Activated naive CD4-positive, alpha-beta T cell treated with Interleukin-2 at 50 U/mL for 16 hours (primary cell): ENCODE measurements around the gene LOXL4.

ENCODE experiments used
- DNase-seq: peaks from one replicate; pipeline ENCODE4 v3.0.0-alpha.2; 2020

LOXL4 gene

DNA sequence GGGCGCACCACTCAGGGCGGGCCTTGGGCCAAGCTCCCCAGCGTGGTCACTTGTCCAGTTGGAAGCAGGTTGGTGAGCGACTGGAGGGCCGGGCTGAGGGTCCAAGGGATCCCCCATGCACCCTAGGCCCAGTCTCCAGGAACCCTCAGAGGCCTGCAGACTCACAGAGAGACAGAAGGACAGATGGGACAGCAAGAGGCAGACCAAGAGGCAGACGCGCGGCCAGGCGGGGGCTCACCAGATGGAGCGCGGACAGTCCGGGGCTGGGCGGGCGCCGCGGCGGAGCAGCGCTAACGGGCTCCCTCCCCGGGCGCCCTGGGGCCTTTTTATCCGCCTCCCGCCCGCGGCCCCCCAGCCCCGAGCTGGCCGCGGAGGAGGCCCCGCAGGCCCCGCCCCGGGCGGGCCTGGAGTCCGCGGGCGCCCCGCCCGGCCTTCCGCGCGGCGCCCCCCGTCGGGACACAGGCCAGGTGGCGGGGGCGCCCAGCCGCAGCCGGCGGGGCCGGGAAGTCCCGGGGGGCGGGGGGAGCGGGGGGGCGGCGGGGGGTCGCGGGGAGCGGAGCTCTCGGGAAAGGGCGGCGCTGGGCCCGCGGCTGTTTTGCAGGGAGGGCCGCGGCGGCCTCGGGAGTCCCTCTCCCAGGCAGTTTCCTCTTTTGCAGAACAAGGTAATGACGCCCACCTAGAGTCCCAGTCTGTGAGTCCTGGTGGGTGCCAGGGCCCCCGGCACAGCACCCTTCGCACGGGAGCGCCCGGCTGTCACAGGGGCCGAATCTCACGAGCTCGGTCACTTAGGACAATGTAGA, at the start of gene LOXL4:
TSS of gene LOXL4 (minus strand) at position 301 of the 800 bp plus-strand sequence. CDS start 5,175 bp downstream, outside the sequence.
- DNase-seq = no peak

DNA sequence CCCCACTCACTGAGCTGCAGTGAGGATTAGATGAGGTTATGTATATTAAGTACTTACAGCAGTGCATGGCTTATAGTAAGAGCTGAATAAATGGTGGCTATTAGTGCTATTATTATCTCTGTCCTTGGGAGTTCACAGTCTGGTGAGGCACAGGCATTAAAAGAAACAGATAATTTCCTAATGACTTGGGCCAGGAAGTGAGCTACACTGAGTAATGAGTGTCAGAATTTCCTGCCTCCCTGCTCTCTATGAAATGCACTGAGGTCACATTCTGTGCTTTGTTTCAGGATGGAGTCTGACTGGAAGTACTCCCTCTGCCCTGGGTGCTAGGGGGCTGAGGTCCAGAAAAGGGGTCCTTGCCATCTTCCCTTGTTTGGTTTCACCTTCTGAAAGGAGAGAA, 48.7 kb upstream of the LOXL4 start:
- no peak for DNase-seq

DNA sequence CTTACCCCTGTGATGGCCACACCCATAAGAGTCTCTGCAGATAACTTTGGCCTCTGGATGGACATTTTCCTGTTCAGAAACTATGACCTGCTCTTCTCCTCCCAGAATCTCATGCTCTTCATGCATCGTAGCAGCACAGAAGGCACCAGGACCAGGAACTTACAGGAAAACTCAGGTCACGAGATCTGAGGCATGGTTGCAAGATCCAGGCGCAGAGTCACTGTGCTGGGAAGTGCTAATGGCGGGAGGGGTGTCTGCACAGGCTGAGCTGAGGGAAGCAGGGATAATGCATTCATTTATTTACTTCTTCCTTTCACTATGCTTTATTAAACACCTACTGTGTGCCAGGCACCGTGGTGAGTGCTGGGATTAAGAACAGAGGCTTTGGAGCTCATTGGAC, 48.2 kb upstream of the LOXL4 start:
- DNase-seq = no peak

DNA sequence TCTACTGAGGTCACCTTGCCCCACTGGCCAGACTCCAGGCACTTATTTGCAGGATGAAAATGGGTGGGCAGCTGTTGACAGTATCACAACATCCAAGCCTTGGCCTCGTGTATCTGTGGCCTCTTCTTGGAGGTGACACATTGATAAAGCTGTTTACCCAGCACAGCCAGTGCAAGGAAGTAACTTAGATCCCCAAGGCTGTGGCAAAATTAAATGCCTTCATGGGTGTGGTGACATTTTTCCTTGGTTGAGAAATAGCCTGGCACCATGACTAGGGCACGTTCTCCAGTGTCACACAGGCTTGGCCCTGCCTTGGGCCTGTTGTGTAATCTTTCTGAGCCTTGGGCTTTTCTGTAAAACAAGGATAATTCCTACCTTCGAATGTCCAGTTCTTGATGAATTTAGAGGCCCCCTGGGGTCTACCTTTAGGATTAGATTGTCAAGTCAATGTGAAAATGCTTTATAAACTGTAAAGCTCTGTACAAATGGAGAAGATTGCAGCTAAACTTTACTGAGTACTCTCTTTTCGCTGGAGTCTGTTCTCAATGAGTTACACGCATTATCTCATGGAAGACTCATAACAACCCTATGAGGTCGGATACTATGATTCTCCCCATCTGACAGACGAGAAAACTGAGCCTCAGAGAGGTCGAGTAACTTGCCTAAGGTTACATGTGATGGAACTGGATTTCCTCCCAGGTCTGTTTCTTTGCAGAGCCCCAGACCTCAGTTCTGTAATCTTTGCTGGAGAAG, 46.7 kb upstream of the LOXL4 start:
- DNase-seq = no peak

DNA sequence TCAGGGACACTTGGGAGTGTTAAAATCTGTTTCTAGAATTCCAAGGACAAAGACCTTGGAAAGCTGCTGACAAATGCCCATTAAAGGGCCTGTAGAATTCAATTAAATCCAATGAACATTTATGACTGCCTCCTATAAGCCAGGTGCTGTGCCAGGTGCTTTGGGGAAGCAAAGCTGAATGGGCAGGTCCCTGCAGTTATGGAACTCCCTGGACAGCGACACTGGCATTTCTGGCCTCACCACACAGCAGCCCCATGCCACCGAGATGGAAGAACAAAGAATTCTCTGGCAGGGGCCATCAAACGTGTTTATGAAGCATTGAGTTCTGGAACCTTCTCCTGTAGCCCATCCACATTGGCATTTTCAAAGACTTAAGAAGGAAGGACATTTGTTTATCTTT, 45.6 kb upstream of the LOXL4 start:
- DNase-seq = no peak

DNA sequence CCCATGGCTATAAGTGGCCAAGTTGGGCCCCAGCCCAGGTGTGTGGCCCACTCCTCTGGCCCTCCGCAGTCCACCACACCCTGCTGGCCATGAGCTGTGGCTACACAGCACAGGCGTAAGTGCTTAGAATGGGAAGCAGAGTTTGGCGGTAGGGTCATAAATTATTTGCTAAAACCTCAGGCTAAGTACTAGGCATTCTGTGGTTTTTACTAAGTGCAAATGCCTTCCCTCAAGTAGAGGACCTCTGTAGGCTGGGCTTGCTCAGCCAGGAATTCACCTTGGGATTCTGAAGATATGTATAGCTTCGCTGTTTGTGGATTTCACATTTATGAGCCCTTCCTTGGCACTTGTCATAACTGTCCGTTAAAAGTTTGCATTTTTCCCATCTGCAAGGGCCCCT, 44.8 kb upstream of the LOXL4 start:
- DNase-seq = no peak

DNA sequence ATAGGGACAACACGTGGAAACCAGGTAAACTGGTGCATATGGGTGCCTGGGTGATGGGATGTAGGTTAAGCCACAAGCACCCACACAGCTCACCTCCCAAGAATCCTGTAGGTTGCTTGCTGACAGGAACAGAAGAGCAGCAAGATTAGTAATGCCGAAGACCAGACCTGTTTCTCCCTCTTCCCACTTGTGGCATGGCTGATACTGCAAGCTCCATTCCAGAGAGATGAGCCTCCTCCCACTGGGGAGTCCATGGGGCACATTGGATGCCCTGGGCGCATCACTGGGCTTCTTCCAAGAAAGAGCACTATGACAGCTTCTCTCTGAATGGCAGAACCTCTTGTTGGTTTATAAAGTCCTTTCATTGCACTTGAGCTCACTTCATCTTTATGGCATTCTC, 44.4 kb upstream of the LOXL4 start:
- DNase-seq = no peak

DNA sequence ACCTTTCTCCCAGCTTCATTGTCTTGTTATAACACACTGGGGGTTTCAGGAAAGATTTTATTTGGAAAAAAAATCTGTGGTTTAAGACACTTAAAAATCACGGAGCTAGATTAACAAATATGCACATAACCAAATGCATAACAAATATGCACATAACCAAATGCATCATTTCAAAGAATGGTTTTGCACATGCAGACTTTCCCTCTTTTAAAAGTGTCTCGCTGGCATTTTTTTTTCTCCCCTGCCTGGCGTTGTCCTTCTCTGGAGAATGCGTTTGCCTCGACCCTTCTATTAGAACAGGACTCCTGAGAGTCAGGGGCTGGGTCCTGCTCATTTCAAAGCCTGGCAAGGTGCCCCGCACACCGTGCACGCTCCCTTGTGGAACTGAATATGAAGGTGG, 42.7 kb upstream of the LOXL4 start:
- no peak for DNase-seq

DNA sequence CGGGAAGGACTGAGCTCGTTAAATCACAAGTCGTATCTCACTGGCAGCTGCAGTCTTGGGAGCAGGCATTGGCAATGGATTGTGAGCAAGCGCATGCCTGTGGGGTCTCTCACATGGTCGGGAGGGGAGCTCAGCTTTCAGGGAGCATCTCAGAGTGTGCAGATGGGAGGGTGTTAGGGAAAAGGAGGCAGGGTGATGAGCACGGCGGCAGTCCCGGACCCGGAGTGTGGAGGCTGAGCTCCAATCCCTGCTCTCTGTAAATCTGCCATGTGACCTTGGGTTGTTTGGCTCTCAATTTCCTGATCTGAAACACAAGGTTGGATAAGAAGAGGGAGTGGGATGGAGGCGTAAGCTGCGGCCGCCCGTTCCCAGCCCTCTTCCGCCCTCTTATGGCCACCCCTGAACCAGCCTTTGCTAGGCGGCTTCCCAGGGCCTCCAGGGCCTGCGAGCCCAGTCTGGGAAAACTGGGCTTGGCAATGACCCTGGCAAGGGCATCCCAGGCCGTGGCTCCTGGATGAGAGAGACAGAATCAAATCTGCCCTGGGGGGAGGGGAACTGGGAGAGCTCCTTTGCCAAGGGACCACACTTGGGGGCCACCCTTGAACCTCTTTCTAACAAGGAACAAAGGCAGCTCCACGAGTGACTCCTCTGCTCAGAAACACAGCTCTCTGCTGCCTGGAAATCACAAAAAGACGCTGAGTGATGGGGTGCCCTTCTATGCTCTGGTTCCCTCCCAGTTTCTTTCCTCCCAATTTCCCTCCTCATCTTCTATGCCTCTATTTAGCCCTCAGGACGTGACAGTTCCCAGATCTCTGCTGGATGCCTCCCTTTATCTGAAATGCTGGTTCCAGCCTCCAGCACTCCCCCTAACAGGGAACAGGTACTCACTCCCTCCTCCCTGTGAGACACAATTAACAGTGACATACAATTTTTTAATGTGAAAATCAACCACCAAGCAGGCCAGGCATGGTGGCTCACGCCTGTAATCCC, 41.7 kb upstream of the LOXL4 start:
- DNase-seq = no peak

DNA sequence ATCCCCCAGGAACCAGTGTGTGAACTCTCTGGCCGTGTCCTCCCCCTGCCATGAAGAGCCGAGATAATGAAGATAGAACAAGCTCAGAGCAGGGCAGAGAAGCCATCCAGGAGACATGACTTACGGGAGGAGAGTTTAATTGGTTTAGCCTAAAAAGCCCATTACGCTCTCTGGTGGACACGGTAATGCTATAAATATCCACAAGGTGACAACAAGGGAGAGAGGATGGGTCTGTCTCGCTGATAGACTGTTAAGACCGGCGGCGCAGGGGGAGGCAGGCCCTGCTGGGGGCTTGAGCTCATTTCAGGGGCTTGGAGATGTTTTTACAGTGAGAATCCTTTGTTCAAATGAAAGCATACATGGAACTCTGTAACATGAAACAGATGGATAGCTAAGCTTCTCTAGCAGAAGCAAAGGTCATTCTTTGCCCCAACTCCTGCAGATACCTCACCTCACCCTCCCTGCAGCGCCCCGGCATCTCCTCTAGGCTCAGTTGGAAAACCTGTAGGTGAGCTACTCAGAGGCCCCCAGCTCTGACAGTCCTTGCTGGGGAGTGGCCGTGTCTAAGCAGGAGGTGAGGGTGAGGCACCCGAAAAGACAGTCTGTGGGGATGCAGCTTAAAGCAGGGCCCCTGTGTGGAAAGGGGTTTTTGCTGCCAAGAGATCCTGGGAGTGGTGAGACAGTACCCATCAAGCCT, 40.8 kb upstream of the LOXL4 start:
- no peak for DNase-seq

DNA sequence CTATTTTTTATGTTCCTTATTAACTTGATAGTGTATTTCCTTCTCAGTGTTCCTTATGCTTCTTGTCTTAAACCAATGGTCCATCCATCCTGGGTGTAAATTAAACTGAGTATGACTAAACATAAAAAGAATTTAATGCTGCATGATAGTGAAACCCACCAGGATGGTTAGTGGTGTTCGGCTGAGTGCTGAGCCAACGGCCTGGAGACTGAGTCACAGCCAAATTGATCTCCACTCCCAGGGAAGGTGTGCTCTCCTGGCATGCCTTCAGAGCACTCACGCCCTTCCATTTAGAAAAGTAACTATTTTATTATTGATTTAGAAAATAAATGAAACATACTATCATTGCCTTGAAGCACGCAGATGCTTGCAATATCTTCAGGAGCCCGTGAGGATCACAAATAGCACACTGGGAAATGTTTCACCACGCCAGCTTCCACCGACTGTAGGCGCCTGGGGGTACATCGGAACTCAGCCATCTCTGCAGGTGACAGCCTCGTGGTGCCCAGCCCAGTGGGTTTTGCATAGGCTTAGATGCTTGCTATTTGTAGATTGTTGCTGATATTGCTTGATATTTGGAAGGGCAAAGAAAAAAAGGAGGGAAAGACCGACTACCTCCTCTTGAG, 40.0 kb upstream of the LOXL4 start:
- no peak for DNase-seq

DNA sequence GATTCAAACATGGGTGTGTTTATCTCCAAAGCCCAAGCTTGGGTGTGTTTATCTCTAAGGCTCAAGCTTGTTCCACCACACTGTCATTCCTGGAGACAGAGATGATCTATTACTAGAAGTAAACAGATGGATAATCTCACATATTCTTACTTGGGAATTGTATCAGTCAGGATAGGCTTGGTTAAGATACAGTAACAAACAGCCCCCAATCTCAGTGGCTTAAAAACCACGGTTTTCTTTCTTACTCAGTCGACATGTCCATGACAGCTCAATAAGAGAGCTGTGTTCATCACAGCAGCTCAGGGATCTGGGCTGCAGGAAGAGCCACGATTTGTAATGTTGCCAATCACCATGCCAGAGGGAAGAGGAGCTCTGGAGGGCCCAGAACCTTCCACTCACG, 38.5 kb upstream of the LOXL4 start:
- no peak for DNase-seq

DNA sequence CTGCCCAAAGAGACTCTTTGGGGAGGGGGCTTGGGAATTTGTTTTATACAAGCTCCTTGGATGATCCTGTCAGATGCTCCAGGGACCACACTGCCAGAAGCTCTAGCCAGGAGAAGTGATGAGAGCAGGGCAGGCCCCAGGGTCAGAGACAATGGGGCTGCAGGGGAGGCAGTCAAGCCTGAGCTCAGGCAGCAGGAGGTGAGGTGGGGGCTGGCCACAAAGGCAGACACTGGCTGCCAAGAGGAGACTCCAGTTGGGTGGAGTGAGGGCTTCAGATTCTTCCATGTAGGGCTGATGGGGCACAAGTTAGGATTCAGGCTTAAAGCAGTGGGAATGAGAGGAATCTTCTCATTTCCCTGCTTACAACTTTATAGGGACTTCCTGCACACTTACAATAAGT, 35.6 kb upstream of the LOXL4 start:
- DNase-seq = no peak

DNA sequence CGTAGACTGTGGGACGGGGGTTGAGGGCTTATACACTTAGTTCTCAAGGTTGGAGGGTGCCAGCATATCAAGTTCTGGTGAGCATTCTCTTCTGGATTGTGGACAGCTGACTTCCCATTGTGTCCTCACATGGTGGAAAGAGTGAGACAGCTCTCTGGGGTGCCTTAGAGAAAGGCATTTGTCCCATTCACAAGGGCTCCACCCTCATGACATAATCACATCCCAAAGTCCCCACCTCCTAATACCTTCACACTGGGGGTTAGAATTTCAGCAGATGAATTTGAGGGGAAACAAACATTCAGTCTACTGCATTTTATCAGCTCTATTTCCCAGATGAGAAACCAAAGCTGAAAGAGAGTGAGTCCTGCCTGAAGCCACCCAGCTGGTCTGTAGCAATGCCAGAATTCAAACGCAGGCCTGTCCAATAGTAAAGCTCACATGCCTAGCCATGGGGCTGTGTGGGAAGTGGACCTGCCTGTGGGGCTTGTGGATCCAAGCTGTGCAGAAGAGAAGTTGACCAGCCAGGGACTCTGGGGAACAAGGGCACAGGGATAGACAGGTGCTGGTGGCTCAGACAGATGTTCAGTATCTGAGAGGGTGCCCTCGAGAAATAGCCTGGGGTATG, 34.9 kb upstream of the LOXL4 start:
- no peak for DNase-seq

DNA sequence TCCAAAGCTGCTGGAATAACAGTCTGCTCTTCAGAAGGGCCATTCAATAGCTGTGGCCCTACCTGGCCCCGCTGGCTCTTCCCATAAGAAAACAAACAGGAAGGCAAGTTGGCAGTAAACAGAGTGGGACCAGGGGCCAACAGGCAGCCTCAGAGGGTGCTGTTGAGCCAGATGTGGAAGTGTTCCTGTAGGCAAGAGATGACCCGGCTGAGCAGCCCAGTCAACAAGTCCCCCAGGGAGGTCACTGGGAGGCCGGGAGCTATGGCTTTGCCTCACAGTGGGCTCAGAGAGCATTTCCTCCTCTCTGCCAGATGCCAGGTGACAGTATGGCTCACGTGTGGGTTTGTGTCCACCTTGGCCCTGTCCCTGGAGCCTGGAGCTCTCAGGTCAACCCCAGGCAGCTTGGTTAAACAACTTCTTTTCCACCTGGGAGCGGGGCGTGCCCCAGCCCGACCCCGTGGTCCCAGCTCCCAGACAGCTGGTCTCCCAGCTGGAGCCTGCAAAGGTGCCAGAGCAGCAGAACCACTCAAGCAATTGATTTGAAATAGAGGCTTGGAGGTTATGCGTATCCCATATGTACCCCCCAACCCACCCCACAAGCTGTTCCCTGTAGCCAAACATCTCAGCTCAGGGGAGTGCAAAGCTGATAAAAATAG, 33.8 kb upstream of the LOXL4 start:
- DNase-seq = no peak

DNA sequence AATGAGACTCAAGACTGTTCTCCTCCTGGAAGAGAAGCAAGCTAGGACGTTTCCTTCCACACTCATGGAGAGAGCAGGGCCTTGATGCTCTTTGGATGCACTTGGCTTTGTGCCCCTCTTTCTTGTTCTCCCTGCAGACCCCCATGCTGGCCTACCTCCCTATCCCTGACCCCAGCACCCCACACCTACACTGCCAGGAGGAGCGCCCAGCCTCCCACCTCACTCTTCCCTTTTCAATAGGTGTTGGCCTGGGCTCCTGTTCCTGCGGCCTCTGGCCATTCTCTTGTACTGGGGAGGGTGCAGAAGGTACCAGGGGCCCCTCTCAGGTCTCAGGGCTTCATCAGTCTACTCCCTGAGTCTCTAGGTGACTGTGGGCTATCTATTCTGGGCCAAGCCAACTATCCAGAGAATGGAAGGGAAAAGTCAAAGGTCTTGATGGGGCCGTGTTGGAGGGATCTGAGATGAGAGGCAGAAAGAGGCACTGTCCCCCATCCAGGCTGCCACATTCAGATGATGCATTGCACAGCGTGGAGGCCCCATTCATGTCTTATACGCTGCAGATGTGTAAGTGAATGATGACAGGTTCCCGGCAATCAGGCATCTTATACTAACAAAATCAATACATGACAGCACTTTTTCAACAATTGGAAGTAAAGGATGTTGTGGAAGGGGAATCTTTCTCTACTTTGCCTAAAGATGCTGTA, 32.7 kb upstream of the LOXL4 start:
- DNase-seq = no peak

DNA sequence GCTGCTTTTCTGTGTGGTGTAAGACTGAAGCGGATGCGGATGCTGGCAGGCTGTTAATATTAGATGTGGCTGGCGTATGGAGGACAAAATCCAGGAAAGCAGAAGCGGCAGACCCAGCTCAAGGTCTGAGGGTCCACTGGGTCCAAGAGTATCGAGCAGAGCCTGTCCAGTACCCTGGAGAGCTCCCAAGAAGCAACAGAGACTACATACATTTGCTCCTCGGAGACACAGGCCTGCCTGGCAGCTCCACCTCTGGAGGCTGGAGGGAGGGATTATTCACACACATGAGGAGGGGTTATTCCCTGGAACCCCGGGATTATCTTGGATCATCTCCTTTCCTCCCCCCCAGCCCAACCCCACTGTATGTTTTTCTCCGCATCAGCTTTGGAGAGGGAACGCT, 31.3 kb upstream of the LOXL4 start:
- DNase-seq = no peak

DNA sequence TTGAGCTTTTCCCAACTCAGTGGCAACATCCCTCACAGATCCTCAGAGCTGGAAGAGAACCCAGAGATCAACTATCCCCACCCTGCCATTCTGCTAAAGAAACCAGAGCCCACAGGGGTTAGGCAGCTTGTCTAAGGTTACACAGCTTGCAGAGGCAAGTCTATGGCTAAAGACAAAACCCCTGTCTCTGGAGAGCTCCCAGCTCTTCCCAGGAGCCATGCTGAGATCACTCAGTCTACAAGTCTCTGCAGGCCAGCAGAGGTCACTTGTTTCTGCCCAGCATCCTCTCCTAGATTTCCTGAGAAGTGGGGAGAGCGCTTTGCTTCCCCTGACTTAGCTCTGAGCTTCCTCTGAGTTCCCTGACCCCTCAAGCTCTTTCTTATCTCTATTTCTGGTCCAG, 28.5 kb upstream of the LOXL4 start:
- no peak for DNase-seq

DNA sequence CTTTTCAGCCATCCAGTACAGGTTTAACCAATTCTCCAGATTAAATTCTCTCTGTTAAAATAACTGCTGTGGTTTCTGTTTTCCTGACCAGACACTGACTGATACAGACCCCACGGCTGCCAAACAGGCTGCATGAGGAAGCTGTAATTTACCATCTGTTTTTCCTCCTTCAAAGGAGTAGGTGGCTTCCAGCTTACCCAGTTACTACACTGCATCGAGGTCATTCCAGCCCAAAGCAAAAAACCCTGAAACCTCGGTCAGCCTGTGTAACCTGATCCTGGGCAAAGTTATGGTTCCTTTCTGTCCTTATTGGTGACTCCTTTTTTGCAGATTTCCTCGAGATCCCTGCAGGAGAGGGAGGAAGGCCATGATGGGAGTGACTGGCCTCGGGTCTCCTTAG, 27.9 kb upstream of the LOXL4 start:
- DNase-seq = no peak

DNA sequence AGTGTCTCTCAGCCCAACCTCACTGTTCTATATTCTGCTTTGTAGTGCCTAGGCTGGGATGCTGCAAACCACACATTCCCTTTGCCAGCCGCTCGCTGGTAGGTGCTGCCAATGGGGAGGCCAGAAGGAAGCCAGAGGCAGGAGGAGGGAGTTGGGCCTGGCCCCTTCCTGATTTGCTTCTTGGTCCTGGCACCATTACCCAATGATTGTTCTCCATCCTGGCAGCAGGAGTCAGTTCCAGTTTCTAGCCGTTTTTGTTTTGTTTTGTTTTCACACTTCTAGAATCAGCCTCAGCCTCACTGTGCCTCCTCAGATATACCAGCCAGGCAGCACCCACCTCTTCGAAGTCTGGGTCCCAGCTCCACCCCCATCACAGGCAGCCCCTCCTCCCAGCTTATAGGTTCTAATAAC, 27.4 kb upstream of the LOXL4 start:
- no peak for DNase-seq

DNA sequence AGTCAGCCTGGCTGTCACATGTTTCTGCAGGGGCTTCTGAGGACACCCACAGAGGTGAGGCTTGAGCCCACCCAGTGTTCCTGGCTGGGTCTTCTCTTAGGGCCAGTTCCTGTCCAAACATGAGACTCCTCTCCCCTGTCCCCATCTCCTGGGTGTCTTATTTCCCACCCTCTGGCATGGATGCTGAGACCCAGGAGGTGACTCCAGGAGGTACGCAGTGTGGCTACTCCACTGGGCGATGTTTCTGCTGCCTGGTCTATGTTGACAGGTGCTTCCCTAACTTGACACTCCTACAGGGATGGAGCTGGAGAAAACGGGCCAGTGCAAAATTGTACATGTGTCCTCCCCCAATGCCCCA, 26.3 kb upstream of the LOXL4 start:
- DNase-seq = no peak
